GM13977 (cell line): Measurements from ENCODE around the gene HS6ST3.

Experiments used
- DNase-seq: peaks from one replicate; pipeline ENCODE4 v3.0.0; 2012; ENCODE audit warnings: low spot score
- CTCF ChIP-seq: IDR thresholded peaks from 2 replicates; pipeline ENCODE4 v1.5.1; 2012; ENCODE audit warnings: mild to moderate bottlenecking, control low read depth; ENCODE audit not compliant: insufficient read depth; ENCODE audit errors: extremely low read depth, missing control alignments
- in situ Hi-C: fragments of 300-500 bp; cut with MboI; formaldehyde crosslinking; loops from one replicate; pipeline ENCODE4 v1.12.0; 2022; ENCODE audit warnings: low sequenced_read_pairs, low pct_unique_long_range_greater_than_20kb, mixed read lengths, inconsistent platforms; ENCODE audit not compliant: unreplicated experiment

The HS6ST3 gene

GRCh38 chr13:96274046-96274445 is 184.1 kb downstream of the HS6ST3 start:
- in situ Hi-C loops: no loop called here
- TF ChIP-seq CTCF: no peak
- DNase-seq: no peak

GRCh38 chr13:96279904-96280303 is 190.0 kb downstream of the HS6ST3 start:
- in situ Hi-C loops: no loop called here
- no peak for DNase-seq
- no peak for TF ChIP-seq CTCF

GRCh38 chr13:96284971-96285370 is 195.1 kb downstream of the HS6ST3 start:
- TF ChIP-seq CTCF: no peak
- in situ Hi-C loops: no loop called here
- DNase-seq: no peak

- in situ Hi-C loops: no loop called here
- TF ChIP-seq CTCF: no peak
- DNase-seq: no peak
Observed at GRCh38 chr13:96285729-96286128, 195.8 kb downstream of the HS6ST3 start.

GRCh38 chr13:96294930-96295881 is 205.3 kb downstream of the HS6ST3 start:
- no peak for TF ChIP-seq CTCF
- DNase-seq: no peak
- in situ Hi-C loops: no loop called here

- no peak for TF ChIP-seq CTCF
- in situ Hi-C loops: no loop called here
Observed at GRCh38 chr13:96297360-96297759, 207.5 kb downstream of the HS6ST3 start.

More at GRCh38 chr13:96297360-96297759, 207.5 kb downstream of the HS6ST3 start:
- no peak for DNase-seq
